CD14-positive monocyte (primary cell): ENCODE data around the gene WIPI1. TPM values are rescaled to one million over a fixed set of nuclear protein-coding genes. Genes with fewer than 3 reads are reported as not detected.
"Not testable (repeated sequence)": the region's sequence is repeated elsewhere in the genome, so short reads cannot be mapped to it uniquely, and the experiment has no call there.

Experiments used
- DNase-seq, 3 donors: peaks; one replicate each; pipeline ENCODE4 v3.0.0-alpha.2; 2011 to 2022
- H2AFZ ChIP-seq: 2 replicates; pipeline ENCODE4 v1.6.0; 2012; ENCODE audit warnings: mild to moderate bottlenecking, low read depth, low read length, inconsistent platforms; ENCODE audit not compliant: insufficient read depth, poor library complexity, severe bottlenecking
- H3K27ac ChIP-seq, 2 donors: 1 replicate in 1 of 2; 2 replicates in 1 of 2; pipeline ENCODE4 v1.5.1; 2012 to 2013; ENCODE audit warnings: low read length in 2 of 2, control low read depth in 1 of 2, inconsistent platforms in 1 of 2, low read depth in 1 of 2, mild to moderate bottlenecking in 1 of 2
- H3K27me3 ChIP-seq, 2 donors: one replicate each; pipeline versions ENCODE4 v1.6.0 to v1.6.1; 2011 to 2013; ENCODE audit warnings: low read length in 2 of 2; ENCODE audit not compliant: control insufficient read depth in 2 of 2, insufficient read depth in 2 of 2
- H3K36me3 ChIP-seq, 2 donors: replicated peaks in 1 of 2; 1 replicate in 1 of 2; 2 replicates in 1 of 2; pipeline versions ENCODE4 v1.5.1 to v1.6.1; 2012 to 2013; ENCODE audit warnings: low read length in 2 of 2, control low read depth in 1 of 2, inconsistent platforms in 1 of 2, mild to moderate bottlenecking in 1 of 2; ENCODE audit not compliant: insufficient read depth in 2 of 2, control insufficient read depth in 1 of 2
- H3K4me1 ChIP-seq, 2 donors: 1 replicate in 1 of 2; 2 replicates in 1 of 2; pipeline versions ENCODE4 v1.5.1 to v1.6.1; 2012 to 2013; ENCODE audit warnings: low read length in 2 of 2, control low read depth in 1 of 2, inconsistent platforms in 1 of 2, mild to moderate bottlenecking in 1 of 2, moderate library complexity in 1 of 2; ENCODE audit not compliant: insufficient read depth in 2 of 2, control insufficient read depth in 1 of 2
- H3K4me2 ChIP-seq: replicated peaks from 2 replicates; pipeline ENCODE3; 2012; ENCODE audit warnings: low read length, moderate library complexity, mild to moderate bottlenecking; ENCODE audit not compliant: poor library complexity, severe bottlenecking; ENCODE audit errors: extremely low read depth
- H3K4me3 ChIP-seq, 3 experiments: fragments of 200-600 bp in 1 of 3; sonication (generic) in 1 of 3; replicated peaks in 1 of 3; 1 replicate in 2 of 3; 2 replicates in 1 of 3; pipeline ENCODE4 v1.5.1; 2011 to 2013; ENCODE audit warnings: low read length in 3 of 3, mild to moderate bottlenecking in 3 of 3, control low read depth in 2 of 3, low read depth in 2 of 3, inconsistent platforms in 1 of 3, moderate library complexity in 1 of 3
- H3K79me2 ChIP-seq: 2 replicates; pipeline ENCODE4 v1.6.0; 2012; ENCODE audit warnings: mild to moderate bottlenecking, control low read depth, inconsistent platforms, low read length, moderate library complexity; ENCODE audit not compliant: insufficient read depth
- H3K9ac ChIP-seq: 2 replicates; pipeline ENCODE4 v1.6.0; 2017; ENCODE audit warnings: low read length, mild to moderate bottlenecking; ENCODE audit not compliant: insufficient read depth, poor library complexity, severe bottlenecking
- H3K9me3 ChIP-seq, 2 donors: replicated peaks in 1 of 2; 1 replicate in 1 of 2; 2 replicates in 1 of 2; pipeline versions ENCODE4 v1.5.1 to v1.6.1; 2012 to 2013; ENCODE audit warnings: low read length in 2 of 2, control low read depth in 1 of 2; ENCODE audit not compliant: control insufficient read depth in 1 of 2, insufficient read depth in 1 of 2
- H4K20me1 ChIP-seq: 2 replicates; pipeline ENCODE4 v1.6.0; 2012; ENCODE audit warnings: mild to moderate bottlenecking, low read length, control low read depth, moderate library complexity; ENCODE audit not compliant: insufficient read depth
- H3K27ac Mint-ChIP-seq, 7 donors: one replicate each; pipeline ENCODE4 v1.8.0; 2020; ENCODE audit warnings: mild to moderate bottlenecking in 7 of 7, mixed read lengths in 7 of 7, moderate library complexity in 6 of 7, inconsistent platforms in 2 of 7
- H3K27me3 Mint-ChIP-seq, 3 donors: one replicate each; pipeline ENCODE4 v1.8.0; 2021 to 2022; ENCODE audit warnings: low read depth in 3 of 3, mild to moderate bottlenecking in 3 of 3, mixed read lengths in 3 of 3, moderate library complexity in 3 of 3, inconsistent platforms in 1 of 3
- H3K36me3 Mint-ChIP-seq, 2 donors: one replicate each; pipeline ENCODE4 v1.8.0; 2020; ENCODE audit warnings: mixed read lengths in 2 of 2, inconsistent platforms in 1 of 2, mild to moderate bottlenecking in 1 of 2
- H3K4me1 Mint-ChIP-seq: one replicate; pipeline ENCODE4 v1.8.0; 2020; ENCODE audit warnings: mild to moderate bottlenecking, mixed read lengths
- H3K4me3 Mint-ChIP-seq, 2 donors: one replicate each; pipeline ENCODE4 v1.8.0; 2020; ENCODE audit warnings: mild to moderate bottlenecking in 2 of 2, mixed read lengths in 2 of 2, moderate library complexity in 1 of 2
- H3K9me3 Mint-ChIP-seq, 7 donors: one replicate each; pipeline ENCODE4 v1.8.0; 2020 to 2022; ENCODE audit warnings: mixed read lengths in 7 of 7, mild to moderate bottlenecking in 6 of 7, moderate library complexity in 6 of 7, inconsistent platforms in 2 of 7
- CTCF ChIP-seq: fragments of 200-600 bp; IDR thresholded peaks from one replicate; pipeline ENCODE4 v1.8.0; 2022; ENCODE audit warnings: antibody characterized with exemption, mild to moderate bottlenecking
- WGBS: methylation state at CpG from one replicate; pipeline ENCODE4 v1.1.5; 2013; ENCODE audit warnings: missing lambda C conversion rate; ENCODE audit not compliant: insufficient coverage; 5-methylcytosine and 5-hydroxymethylcytosine counted together
- intact Hi-C, 2 donors: fragments of 100-400 bp; cut with micrococcal nuclease; formaldehyde crosslinking; loops; one replicate each; pipeline versions ENCODE4 v1.15.0 to v1.15.1; 2023
- polyA plus RNA-seq, 3 donors: library from polyadenylated mRNA; depleted of rRNA in 1 of 3; unstranded in 2 of 3; stranded (reverse) in 1 of 3; fragments of 300-500 nt in 2 of 3; fragments of >200 nt in 1 of 3; fragmentation: Illumina TruSeq in 2 of 3; gene quantifications; 1 replicate in 2 of 3; 2 replicates in 1 of 3; pipeline ENCODE4 v1.2.3, GENCODE V29; 2012 to 2021

The WIPI1 gene
- polyA plus RNA-seq, 3 donors, result 19.9 to 31.9 (median 22.1) TPM

GRCh38 chr17:68495081-68495480 is 37.8 kb upstream of the WIPI1 start:
- H3K27ac Mint-ChIP-seq, result peak overlapping the region in 1 of 7 donors; percentile 3
- H3K36me3 Mint-ChIP-seq, result no peaks in the 10 kb centered on the region
- 100% methylated on average over 4 of the region's 4 CpGs for WGBS
- no peak overlapping the region for H3K4me3 ChIP-seq
- H2AFZ ChIP-seq, result no peak overlapping the region
- H3K4me3 Mint-ChIP-seq, result no peak overlapping the region
- H3K9me3 Mint-ChIP-seq, result peaks cover 0 to 3% (median 0%) of the 10 kb centered on the region in 7 donors
- H3K36me3 ChIP-seq, result no peaks in the 10 kb centered on the region
- intact Hi-C loops, result no loop called here
- H4K20me1 ChIP-seq, result no peaks in the 10 kb centered on the region
- H3K27me3 ChIP-seq, result no peaks in the 10 kb centered on the region
- DNase-seq, result no peak
- H3K4me1 ChIP-seq, result peaks cover 81 to 83% of the 10 kb centered on the region in 2 donors
- H3K9me3 ChIP-seq, result no peaks in the 10 kb centered on the region
- no peaks in the 10 kb centered on the region for H3K79me2 ChIP-seq
- no peak overlapping the region for H3K4me2 ChIP-seq
- no peak overlapping the region for H3K9ac ChIP-seq
- peaks cover 82% of the 10 kb centered on the region for H3K4me1 Mint-ChIP-seq
- no peak for TF ChIP-seq CTCF
- peaks cover 0 to 2% (median 0%) of the 10 kb centered on the region in 3 donors for H3K27me3 Mint-ChIP-seq
- H3K27ac ChIP-seq, result no peak overlapping the region

- H3K27me3 ChIP-seq, H3K36me3 ChIP-seq, H4K20me1 ChIP-seq, DNase-seq, H3K9ac ChIP-seq, H2AFZ ChIP-seq, H3K4me3 Mint-ChIP-seq, H3K27me3 Mint-ChIP-seq, H3K36me3 Mint-ChIP-seq, H3K9me3 Mint-ChIP-seq, intact Hi-C loops, H3K79me2 ChIP-seq, H3K9me3 ChIP-seq: not testable (repeated sequence)
- Histone ChIP-seq H3K27ac (peak overlapping the region; percentile 69 to 74), H3K4me2 (peak overlapping the region; percentile 60), H3K4me1 (peaks cover 76% of the 10 kb centered on the region in 2 donors), H3K4me3 (peak overlapping the region in 1 of 3 experiments; percentile 55)
- peaks cover 75% of the 10 kb centered on the region for H3K4me1 Mint-ChIP-seq
- peak overlapping the region; percentile 82 to 93 (median 91) for H3K27ac Mint-ChIP-seq
- WGBS, result 91% methylated on average over 6 of the region's 8 CpGs
These were observed 35.2 kb upstream of the WIPI1 start for GRCh38 chr17:68492394-68493054.
